Mucosa of stomach (tissue), 1 donor: ENCODE data around the gene NOXA1.

ENCODE experiments used
- H3K27me3 ChIP-seq: one replicate; pipeline ENCODE4 v1.7.0; 2013; ENCODE audit warnings: mild to moderate bottlenecking, low read length; ENCODE audit not compliant: control insufficient read depth, insufficient read depth
- H3K36me3 ChIP-seq: one replicate; pipeline ENCODE4 v1.7.0; 2013; ENCODE audit warnings: low read length; ENCODE audit not compliant: control insufficient read depth, insufficient read depth
- H3K4me1 ChIP-seq: one replicate; pipeline ENCODE4 v1.7.0; 2013; ENCODE audit warnings: mild to moderate bottlenecking, low read length; ENCODE audit not compliant: control insufficient read depth, insufficient read depth
- H3K4me3 ChIP-seq: one replicate; pipeline ENCODE4 v1.7.0; 2013; ENCODE audit warnings: low read length
- H3K9ac ChIP-seq: one replicate; pipeline ENCODE4 v1.7.0; 2013; ENCODE audit warnings: mild to moderate bottlenecking, low read length, moderate library complexity
- H3K9me3 ChIP-seq: one replicate; pipeline ENCODE4 v1.7.0; 2013; ENCODE audit warnings: mild to moderate bottlenecking, low read length, moderate library complexity; ENCODE audit not compliant: control insufficient read depth
- donor health status: Pancreatic carcinoma.

NOXA1 gene

GRCh38 chr9:137482094-137482781 is 59.0 kb downstream of the NOXA1 start:
- Histone ChIP-seq H3K4me3 (no peak overlapping the region), H3K36me3 (no peaks in the 10 kb centered on the region), H3K27me3 (no peaks in the 10 kb centered on the region), H3K9ac (no peak overlapping the region), H3K9me3 (no peaks in the 10 kb centered on the region), H3K4me1 (peaks cover 11% of the 10 kb centered on the region)
